ENCODE results near the gene MSRB3. TPM values are rescaled to one million over a fixed set of nuclear protein-coding genes. Genes with fewer than 3 reads are reported as not detected.
A peak's percentile ranks its signal among the peaks of the same experiment; 100 is the strongest.

MSRB3 gene
- total RNA-seq, 1 donor = 55.1 TPM

DNA sequence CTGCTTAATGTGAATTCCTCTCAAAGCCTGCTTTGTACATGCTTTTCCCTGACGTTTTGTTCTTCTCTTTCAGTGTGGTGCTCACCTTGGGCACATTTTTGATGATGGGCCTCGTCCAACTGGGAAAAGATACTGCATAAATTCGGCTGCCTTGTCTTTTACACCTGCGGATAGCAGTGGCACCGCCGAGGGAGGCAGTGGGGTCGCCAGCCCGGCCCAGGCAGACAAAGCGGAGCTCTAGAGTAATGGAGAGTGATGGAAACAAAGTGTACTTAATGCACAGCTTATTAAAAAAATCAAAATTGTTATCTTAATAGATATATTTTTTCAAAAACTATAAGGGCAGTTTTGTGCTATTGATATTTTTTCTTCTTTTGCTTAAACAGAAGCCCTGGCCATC is 184.6 kb downstream of the MSRB3 start:
- TF ChIP-seq, protein P1, sequence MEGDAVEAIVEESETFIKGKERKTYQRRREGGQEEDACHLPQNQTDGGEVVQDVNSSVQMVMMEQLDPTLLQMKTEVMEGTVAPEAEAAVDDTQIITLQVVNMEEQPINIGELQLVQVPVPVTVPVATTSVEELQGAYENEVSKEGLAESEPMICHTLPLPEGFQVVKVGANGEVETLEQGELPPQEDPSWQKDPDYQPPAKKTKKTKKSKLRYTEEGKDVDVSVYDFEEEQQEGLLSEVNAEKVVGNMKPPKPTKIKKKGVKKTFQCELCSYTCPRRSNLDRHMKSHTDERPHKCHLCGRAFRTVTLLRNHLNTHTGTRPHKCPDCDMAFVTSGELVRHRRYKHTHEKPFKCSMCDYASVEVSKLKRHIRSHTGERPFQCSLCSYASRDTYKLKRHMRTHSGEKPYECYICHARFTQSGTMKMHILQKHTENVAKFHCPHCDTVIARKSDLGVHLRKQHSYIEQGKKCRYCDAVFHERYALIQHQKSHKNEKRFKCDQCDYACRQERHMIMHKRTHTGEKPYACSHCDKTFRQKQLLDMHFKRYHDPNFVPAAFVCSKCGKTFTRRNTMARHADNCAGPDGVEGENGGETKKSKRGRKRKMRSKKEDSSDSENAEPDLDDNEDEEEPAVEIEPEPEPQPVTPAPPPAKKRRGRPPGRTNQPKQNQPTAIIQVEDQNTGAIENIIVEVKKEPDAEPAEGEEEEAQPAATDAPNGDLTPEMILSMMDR (IDR thresholded peaks at IDR 0.05; ENCODE audit: insufficient read depth, low read length) = no peak
- H3K4me3 ChIP-seq (ENCODE audit: low read depth, low read length) = no peak overlapping the region
- no peak for DNase-seq (ENCODE audit: low read depth)

- DNase-seq (ENCODE audit: low read depth) = no peak
- no peak overlapping the region for H3K4me3 ChIP-seq (ENCODE audit: low read depth, low read length)
- TF ChIP-seq, protein P1 (IDR thresholded peaks at IDR 0.05; ENCODE audit: insufficient read depth, low read length) = no peak
These were observed 185.1 kb downstream of the MSRB3 start for GRCh38 chr12:65463611-65464010.

DNA sequence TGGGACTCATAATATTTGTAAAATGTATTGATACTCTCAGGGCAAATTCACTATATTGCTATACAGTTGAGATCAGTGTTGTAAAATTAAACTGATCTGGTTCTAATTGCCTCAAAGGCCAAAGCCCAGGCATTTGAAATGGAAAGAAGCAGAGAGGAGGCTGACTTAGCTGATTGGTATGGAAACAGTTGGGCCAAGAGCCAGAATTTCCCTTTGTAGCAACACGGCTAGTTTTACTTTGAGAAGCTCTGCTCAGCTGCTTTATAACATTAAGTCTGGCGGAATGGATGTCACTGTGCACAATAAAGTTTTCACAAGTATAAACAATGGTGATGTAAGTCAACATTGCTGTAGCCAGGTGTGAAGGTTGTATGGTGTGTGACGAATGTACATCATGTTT is 186.4 kb downstream of the MSRB3 start:
- no peak overlapping the region for H3K4me3 ChIP-seq (ENCODE audit: low read depth, low read length)
- DNase-seq (ENCODE audit: low read depth) = peak; percentile 93
- TF ChIP-seq, protein P1 (IDR thresholded peaks at IDR 0.05; ENCODE audit: insufficient read depth, low read length) = no peak

DNA sequence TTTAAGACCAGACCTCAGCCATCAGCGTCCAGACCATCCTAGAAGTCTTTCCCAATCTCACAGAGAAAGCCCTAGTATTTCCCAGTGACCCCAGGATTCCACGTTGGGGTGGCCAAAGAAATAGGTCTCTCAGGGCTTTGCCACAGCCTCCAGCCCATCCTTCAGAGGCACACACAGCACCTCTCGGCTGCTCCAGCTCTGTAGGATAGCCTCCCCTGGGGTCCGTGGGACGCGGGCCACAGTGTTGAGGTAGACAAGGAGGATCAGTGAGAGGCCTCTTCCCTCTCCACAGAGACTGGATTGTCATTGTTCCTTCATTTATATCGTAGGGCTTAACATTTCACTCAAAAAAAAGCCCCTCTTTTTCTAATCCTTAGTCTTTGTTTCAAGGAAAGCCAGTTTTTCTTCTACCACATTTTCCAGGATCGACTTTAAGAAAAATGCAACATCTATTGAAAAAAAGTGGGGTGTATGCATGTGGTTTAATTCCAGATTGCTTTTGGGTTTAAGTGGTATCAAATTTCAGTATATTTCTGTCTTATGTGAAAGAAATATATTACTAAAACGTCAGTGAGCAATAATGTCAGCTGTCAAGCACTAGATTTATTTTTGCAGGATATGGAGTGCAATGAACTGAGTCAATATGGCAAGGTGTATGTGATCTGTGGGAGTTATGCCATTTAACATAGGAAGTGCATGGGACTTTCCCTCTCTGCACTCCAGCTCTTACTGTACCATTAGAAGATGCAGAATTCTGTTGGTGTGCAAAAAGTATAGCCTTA is 187.5 kb downstream of the MSRB3 start:
- TF ChIP-seq, protein P1 (IDR thresholded peaks at IDR 0.05; ENCODE audit: insufficient read depth, low read length) = no peak
- no peak for DNase-seq (ENCODE audit: low read depth)
- H3K4me3 ChIP-seq (ENCODE audit: low read depth, low read length) = no peak overlapping the region

GRCh38 chr12:65466911-65467310 is 188.4 kb downstream of the MSRB3 start:
- H3K4me3 ChIP-seq (ENCODE audit: low read depth, low read length) = no peak overlapping the region
- peak; percentile 55 for DNase-seq (ENCODE audit: low read depth)

GRCh38 chr12:65470256-65470655 is 191.8 kb downstream of the MSRB3 start:
- TF ChIP-seq, protein P1 (IDR thresholded peaks at IDR 0.05; ENCODE audit: insufficient read depth, low read length) = no peak
- no peak overlapping the region for H3K4me3 ChIP-seq (ENCODE audit: low read depth, low read length)
- DNase-seq (ENCODE audit: low read depth) = no peak

More at GRCh38 chr12:65466911-65467310, 188.4 kb downstream of the MSRB3 start:
- TF ChIP-seq, protein P1 (IDR thresholded peaks at IDR 0.05; ENCODE audit: insufficient read depth, low read length) = no peak
